Astrocyte (in vitro differentiated cells and primary cell): ENCODE measurements around the gene HECW1.

ENCODE experiments used
- EZH2 ChIP-seq: IDR thresholded peaks from 2 replicates; pipeline ENCODE4 v1.6.1; 2012; ENCODE audit warnings: mild to moderate bottlenecking, low read length, inconsistent platforms; ENCODE audit not compliant: insufficient read depth
- TF ChIP-seq, protein P1 (sequence below): IDR thresholded peaks from 2 replicates; pipeline ENCODE4 v1.5.1; 2011; ENCODE audit warnings: low read depth, mild to moderate bottlenecking, inconsistent platforms, low read length, moderate library complexity; ENCODE audit not compliant: insufficient read depth

DNA sequence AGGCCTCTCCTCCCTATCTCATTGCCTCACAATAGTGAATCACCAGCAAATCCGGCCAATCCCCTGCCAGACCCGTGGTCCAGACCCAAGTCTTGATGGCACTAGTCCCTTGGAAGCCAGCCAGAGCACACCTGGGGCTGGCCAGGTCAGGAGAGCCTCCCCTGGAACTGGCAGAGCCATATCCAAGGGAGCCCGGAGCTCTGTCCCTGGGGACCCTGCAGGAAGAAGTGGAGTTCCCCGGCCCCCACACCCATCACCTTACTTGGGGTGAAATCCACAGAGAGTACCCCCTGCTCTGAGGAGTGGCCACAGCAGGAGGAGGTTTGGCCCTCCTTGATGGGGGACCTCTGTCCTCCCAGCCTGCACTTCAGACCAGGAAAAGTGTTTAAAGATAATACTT, 122.5 kb downstream of the HECW1 start:
- TF ChIP-seq, protein P1, sequence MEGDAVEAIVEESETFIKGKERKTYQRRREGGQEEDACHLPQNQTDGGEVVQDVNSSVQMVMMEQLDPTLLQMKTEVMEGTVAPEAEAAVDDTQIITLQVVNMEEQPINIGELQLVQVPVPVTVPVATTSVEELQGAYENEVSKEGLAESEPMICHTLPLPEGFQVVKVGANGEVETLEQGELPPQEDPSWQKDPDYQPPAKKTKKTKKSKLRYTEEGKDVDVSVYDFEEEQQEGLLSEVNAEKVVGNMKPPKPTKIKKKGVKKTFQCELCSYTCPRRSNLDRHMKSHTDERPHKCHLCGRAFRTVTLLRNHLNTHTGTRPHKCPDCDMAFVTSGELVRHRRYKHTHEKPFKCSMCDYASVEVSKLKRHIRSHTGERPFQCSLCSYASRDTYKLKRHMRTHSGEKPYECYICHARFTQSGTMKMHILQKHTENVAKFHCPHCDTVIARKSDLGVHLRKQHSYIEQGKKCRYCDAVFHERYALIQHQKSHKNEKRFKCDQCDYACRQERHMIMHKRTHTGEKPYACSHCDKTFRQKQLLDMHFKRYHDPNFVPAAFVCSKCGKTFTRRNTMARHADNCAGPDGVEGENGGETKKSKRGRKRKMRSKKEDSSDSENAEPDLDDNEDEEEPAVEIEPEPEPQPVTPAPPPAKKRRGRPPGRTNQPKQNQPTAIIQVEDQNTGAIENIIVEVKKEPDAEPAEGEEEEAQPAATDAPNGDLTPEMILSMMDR: no peak
- TF ChIP-seq EZH2: no peak
